Hematopoietic multipotent progenitor cell treated with erythropoietin and hydrocortisone succinate and interleukin-3 and kit ligand, for 8 days (in vitro differentiated cells): Measurements from ENCODE around the gene ELOA2.
"Not testable (repeated sequence)": the region's sequence is repeated elsewhere in the genome, so short reads cannot be mapped to it uniquely, and the experiment has no call there.

Experiments
- DNase-seq: peaks from one replicate; pipeline ENCODE4 v3.0.0-alpha.2; 2015

Gene ELOA2, protein sequence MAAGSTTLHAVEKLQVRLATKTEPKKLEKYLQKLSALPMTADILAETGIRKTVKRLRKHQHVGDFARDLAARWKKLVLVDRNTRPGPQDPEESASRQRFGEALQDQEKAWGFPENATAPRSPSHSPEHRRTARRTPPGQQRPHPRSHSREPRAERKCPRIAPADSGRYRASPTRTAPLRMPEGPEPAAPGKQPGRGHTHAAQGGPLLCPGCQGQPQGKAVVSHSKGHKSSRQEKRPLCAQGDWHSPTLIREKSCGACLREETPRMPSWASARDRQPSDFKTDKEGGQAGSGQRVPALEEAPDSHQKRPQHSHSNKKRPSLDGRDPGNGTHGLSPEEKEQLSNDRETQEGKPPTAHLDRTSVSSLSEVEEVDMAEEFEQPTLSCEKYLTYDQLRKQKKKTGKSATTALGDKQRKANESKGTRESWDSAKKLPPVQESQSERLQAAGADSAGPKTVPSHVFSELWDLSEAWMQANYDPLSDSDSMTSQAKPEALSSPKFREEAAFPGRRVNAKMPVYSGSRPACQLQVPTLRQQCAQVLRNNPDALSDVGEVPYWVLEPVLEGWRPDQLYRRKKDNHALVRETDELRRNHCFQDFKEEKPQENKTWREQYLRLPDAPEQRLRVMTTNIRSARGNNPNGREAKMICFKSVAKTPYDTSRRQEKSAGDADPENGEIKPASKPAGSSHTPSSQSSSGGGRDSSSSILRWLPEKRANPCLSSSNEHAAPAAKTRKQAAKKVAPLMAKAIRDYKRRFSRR

DNA sequence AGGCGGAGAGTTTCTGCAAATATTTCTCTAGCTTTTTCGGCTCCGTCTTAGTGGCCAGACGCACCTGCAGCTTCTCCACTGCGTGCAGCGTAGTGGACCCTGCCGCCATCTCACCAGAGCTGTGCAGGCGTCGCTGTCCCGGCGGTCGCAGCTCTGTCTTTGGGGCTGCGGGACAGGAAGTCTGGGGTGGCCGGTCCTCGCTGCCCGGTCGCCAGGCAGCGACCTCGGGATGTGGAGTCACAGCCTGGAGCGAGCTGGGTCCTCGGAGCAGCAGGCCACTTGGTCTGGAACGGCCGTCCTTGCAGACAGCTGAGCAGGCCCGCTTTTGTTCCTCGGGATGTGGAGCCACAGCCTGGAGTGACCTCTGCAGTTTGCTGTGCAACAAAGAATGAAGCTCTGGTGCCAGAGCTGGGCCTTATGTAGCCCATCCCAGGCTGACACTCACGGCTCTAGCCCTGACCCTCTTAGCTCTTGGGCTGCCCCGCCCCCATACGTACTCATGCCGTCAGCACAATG lies at the start of gene ELOA2:
Gene ELOA2 (minus strand): TSS at position 466 of the 516 bp plus-strand sequence. CDS start 357 bp downstream, at position 109.
- DNase-seq = no peak

DNA sequence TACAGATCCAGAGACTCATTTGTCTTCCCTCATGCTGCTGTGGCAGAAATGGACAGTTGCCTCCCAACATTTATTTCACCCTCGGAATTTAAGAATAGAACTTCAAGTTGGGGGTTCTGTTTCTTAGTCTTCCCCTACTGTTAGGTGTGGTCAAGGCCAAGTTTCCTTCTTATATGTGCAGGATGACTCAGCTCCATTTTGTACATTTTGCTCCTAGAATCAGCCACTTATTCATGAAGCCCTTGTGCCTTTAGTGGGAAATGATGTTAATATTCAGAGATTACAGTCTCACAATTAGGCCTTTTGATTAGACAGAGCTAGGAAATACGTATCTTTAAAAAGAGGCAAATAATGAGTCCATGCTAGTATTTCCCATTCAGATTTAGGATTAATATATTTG lies 46.2 kb upstream of the ELOA2 start:
- no peak for DNase-seq

DNA sequence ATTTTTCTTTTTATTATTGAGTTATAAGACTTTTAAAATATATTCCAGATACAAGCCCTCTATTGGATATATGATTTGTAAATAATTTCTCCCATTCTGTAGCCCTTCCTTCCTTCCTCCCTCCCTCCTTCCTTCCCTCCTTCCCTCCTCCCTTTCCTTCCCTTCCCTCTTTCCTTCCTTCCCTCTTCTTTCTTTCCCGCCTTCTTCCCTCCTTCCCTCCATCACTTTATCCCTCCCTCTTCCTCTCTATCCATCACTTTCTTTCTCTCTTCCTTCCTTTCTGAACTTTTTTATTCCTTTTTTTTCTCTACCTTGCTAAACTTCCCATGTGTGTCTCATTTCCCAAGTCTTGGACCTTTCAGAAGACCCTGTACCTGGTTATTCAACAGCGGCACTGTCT lies 45.5 kb upstream of the ELOA2 start:
- no peak for DNase-seq

DNA sequence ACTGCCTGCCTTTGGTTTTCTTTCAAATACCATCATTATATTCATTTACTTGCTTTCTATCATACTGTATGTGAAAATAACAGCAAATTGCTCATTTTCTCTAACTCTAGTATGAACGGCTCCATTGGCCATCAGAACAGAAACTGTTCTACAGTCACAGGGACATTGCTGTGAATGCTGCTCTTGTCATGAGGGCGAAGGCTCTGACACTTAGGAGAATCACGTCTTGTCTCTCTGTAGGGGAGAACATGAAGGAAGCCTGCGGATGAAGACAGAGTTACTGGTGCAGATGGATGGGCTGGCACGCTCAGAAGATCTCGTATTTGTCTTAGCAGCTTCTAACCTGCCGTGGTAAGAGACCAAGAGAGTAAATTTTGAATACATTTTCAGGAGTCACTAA lies 41.7 kb upstream of the ELOA2 start:
- DNase-seq = no peak

DNA sequence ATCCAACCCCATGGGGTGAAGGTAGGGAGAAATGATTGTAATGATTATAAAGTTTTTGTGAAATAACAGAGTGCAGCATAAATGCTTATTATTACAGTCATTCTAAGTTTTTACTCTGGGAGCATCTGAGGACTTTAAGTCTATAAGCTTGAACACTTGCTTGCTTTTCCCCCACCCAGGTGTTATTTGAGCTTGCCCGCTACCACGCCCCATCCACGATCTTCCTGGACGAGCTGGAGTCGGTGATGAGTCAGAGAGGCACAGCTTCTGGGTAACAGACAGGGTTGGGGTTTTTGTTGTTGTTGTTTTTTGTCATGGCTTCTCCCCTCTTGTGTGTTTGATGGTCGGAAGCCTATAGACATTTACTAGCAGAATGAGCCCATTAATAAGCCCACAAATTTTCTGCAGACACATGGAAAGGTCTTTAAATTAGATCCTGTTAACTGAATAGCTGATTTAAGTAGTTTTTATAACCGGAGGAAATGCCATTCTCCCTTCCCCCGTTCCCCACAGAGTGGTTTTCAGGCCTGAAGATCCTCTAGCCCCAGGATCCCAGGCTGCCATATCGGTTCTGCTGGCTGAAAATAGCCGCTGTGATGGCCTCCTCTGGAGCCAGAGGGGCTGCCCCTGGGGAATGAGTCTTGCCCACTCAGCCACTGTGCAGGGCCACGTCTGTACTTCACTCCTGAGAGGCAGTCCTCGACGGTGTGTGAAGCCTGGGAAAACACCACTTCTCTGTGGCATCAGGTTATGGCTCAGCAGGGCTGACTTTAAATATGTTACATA lies 39.9 kb upstream of the ELOA2 start:
- DNase-seq = no peak

DNA sequence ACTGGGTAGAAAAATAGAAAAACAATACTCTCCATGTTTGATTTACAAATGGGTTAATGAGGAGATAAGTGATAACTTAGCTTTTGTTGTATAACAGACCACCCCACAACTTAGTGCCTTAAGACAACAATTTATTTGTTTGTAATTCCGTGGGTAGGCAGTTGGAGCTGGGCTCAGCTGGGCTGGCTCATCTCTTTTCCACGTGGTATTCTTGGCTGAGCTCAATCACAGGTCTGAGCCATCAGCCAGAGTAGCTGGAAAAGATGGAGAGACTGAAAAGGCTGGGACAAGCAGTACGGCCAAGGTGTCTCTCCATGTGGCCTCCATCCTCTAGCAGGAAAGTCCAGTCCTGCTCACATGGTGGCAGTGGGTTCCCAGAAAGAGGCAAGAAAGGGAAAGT lies 32.2 kb upstream of the ELOA2 start:
- no peak for DNase-seq

DNA sequence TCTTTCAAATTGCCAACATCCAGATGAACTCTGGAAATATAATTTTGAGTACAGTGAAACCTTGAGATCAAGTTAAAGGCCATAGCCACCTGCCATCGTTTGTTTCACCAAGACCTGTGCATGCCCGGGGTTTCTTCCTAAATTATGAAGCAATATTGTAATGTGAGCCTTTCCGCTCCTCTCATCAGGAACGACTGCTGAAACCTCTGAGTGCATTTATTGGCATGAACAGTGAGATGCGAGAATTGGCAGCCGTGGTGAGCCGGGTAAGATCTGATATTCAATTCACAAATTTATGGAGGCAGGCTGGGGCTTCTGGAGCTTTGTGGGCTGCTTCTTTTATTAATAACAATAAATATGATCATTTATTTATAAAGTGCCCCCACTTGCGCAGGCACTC lies 27.7 kb upstream of the ELOA2 start:
- no peak for DNase-seq

DNA sequence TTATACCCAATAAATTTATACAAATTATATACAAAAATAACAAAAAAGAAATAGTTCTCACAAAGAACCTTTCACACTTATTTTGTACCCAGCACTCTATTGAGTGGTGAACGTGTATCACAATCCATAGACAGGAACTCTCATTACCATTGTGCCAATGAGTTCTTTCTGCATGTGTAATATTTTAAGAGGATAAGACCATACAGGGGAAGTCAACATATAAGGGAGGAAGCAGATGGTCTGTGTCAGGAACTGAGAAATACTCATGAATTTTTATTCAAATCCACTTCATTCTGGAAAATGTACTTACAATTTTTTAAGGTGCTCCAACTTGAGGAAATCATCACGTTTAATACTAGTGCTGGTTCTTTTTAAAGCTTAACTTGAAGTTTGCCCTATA lies 27.1 kb upstream of the ELOA2 start:
- DNase-seq = no peak

DNA sequence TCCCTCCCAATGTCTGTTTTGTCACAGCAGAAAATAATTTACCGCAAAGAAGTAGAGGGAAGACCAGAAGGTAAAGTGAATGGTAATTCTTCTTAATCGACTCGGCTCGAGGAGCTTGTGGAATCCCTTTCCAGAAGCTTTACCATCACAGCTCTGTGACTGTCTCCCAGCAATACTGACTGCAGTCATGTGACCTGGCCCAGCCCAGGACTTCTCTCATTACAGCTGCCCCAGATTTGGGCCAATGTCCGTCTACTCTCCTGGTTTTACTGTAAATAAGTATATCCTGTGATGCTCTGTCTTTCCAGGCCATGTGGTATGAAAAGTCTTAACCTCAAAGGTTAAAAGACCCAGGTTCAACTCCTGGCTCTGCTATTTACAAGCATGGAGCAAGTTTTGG lies 18.9 kb upstream of the ELOA2 start:
- DNase-seq = no peak

DNA sequence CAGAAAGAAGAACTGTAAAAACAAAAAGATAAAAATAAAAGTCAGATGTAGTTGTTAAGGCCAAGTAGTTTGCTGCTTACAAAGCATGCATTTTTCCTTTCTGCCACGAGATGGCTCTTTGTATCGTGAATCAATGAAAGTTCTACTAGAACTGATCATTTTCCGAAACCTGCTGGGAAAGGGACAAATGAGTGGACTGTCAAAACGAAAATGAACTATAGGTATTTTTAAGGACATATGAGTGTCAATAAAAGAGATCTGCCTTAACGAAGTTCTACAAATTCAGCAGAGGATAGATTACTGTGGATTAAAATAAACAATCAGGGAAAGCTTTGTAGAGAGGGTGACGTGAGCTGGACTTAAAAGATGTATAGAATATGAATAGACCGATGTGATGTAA lies 15.0 kb upstream of the ELOA2 start:
- peak; percentile 54 for DNase-seq

DNA sequence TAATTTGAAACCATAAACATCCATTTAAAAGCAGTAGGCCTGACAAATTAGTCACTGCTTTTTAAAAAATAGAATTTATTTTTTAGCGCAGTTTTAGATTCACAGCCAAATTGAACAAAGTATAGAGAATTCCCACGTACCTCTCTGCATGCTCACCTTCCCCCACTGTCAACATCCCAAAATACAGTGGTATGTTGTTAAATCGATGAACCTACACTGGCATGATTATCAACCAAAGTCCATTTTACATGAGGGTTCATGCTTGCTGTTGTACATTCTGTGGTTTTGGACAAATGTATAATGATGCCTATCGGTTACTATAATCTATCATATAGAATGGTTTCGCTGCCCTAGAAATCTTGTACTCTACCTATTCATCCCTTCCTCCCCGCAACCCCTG lies 5.6 kb upstream of the ELOA2 start:
- no peak for DNase-seq

DNA sequence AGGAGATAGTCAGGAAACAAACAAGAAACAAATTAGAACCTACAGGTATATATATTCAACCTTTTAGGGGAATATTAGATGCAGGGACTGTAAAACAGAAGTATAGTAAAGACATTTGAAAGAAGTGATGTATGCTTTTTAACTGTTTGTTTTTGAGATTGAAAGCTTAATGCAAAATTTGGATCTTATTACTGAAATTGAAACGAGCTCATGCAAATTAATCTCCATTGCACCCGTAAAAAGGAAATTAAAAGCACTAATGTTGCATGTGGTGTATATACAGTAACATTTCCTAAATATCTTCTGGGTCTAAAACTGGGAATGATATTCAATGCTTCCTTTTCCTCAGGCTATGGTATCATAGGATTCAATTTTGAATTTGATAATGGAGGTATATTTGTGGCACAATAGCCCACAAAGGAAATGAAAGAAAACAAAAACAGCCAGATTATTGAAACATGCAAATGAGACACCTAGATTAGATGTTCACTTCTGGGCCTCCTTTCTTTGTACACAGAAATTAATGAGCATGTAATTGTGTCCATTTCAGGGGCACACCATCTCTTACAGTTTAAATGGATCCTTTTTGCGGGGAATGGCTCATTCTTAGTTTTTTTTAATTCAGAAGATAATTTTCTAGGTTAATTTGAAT lies 1.6 kb upstream of the ELOA2 start:
- no peak for DNase-seq

DNA sequence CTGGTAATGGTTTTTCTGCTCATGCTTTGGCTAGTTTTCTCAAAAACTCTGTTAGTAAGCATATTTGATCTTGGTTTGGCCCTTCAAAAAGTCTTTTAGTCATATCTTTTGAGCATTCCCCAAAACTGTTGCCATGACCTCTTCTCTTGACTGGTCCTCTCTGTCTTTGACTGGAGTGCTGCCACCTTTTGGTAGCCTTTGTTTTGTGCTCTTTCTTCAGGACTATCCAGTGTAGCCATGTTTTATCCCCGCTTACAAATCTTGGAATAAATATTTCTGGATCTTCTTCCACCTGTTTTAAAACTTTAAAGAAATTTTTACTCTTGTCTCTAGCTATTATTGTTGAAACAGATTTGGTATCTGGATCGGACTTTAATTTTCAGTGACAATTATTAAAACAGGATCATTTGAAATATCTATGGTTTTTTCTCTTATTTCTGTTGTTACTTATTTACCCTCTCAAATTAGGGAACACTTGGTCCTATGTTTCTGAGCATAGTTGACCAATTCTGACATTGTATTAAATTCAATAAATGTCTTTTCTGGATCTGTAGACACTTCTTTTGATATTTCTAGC lies 965 bp upstream of the ELOA2 start:
- peak; percentile 35 for DNase-seq

DNA sequence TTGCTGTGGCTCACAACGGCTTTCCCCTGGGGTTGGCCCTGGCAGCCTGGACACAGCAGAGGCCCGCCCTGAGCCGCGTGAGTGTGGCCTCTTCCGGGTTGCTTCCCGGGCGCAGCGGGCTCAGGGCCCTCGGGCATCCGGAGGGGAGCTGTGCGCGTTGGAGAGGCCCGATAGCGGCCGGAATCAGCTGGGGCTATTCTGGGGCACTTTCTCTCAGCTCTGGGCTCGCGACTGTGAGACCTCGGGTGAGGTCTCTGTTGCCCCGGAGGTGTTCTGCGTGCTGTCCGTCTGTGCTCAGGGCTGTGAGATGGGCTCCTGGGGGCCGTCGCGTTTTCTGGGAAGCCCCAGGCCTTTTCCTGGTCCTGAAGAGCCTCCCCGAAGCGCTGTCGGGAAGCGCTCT lies 830 bp downstream of the ELOA2 start:
- DNase-seq = not testable (repeated sequence)

DNA sequence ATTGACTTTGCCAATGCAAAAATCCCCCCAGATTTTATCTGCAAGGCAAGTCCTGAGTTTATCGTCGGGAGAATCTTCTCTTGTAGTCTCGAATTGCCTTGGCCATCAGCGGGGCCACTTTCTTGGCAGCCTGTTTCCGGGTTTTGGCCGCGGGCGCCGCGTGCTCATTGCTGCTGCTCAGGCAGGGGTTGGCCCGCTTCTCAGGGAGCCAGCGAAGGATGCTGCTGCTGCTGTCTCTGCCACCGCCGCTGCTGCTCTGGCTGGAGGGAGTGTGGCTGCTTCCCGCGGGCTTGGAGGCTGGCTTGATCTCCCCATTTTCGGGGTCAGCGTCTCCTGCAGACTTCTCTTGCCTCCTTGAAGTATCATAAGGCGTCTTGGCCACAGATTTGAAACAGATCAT lies 2.5 kb downstream of the ELOA2 start:
- no peak for DNase-seq

DNA sequence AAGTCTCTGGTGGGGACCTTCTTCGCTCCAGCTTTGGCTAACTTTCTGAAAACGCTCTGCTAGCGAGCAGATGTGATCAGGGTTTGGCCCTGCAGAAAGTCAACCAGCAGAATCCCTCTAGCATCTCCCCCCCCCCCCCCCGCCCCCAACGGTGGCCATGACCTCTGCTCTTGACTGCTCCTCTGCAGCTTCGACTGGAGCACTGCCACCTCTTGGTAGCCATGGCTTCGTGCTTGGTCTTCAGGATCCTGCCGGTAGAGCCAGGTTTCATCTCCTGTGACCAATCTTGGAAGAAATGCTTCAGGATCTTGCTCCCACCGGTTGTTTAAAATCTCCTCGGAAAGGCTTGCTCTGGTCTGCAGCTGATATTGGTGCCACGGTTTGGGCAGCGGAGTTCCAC lies 4.5 kb downstream of the ELOA2 start:
- not testable (repeated sequence) for DNase-seq

DNA sequence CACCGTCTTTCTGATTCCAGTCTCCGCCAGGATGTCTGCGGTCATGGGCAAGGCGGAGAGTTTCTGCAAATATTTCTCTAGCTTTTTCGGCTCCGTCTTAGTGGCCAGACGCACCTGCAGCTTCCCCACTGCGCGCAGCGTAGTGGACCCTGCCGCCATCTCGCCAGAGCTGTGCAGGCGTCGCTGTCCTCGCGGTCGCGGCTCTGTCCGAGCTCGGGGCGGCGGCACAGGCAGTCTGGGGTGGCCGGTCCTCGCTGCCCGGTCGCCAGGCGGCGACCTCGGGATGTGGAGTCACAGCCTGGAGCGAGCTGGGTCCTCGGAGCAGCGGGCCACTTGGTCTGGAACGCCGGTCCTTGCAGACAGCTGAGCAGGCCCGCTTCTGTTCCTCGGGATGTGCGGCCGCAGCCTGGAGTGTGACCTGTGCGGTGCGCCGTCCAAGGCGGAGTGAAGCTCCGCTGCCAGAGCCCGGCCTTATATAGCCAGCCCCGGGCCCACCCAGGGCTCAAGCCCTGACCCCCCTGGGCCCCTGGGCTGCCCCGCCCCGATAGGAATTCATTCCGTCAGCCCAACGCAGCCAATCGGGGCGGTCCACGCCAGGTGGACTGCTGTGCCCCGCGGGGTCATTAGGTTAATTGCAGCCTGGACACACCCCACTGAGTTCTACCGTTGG lies 5.6 kb downstream of the ELOA2 start:
- not testable (repeated sequence) for DNase-seq

DNA sequence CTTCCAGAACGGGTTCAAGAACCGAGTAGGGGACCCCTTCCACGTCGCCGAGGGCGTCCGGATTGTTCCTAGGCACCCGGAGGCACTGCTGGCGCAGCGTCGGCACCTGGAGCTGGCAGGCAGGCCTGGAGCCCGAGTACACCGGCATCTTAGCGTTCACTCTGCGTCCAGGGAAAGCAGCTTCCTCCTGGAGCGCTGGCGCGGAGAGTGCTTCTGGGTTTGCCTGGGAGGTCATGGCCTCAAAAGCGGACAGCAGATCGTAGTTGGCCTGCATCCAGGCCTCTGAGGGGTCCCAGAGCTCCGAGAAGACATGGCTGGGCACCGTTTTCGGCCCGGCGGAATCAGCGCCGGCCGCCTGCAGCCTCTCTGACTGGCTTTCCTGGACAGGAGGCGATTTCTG lies 6.7 kb downstream of the ELOA2 start:
- not testable (repeated sequence) for DNase-seq

DNA sequence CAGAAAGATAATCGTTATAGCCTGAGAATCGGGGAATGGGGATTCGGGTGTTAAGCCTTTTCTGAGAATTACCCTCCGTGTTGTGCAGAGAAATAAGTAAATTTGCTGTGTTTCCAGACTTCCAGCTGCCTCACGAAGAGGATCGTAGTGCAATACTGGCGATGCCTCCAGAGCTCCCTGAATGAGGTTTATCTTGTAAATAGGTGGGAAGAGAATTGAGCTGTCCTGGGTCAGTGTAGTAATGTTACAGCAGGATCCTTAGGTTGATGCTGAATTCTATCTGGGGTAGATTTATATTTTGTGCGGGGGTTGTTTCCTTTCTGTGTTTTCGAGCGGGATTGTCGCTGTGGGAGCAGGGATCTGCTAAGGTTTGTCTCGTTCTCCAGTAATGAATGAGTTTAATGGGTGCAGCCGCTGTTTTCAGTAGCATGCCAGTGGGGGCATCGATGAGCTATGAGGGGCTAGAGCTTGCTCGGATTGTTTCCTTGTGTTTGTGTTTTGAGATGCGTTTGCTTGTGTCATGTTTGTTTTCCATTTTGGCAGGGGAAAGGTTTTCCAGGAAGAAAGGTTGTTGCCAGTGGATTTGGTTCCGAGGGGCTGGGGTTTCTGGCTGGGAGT lies 9.8 kb downstream of the ELOA2 start:
- not testable (repeated sequence) for DNase-seq

DNA sequence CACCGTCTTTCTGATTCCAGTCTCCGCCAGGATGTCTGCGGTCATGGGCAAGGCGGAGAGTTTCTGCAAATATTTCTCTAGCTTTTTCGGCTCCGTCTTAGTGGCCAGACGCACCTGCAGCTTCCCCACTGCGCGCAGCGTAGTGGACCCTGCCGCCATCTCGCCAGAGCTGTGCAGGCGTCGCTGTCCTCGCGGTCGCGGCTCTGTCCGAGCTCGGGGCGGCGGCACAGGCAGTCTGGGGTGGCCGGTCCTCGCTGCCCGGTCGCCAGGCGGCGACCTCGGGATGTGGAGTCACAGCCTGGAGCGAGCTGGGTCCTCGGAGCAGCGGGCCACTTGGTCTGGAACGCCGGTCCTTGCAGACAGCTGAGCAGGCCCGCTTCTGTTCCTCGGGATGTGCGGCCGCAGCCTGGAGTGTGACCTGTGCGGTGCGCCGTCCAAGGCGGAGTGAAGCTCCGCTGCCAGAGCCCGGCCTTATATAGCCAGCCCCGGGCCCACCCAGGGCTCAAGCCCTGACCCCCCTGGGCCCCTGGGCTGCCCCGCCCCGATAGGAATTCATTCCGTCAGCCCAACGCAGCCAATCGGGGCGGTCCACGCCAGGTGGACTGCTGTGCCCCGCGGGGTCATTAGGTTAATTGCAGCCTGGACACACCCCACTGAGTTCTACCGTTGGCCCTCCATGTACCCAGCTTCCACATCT lies 11.5 kb downstream of the ELOA2 start:
- DNase-seq = not testable (repeated sequence)

DNA sequence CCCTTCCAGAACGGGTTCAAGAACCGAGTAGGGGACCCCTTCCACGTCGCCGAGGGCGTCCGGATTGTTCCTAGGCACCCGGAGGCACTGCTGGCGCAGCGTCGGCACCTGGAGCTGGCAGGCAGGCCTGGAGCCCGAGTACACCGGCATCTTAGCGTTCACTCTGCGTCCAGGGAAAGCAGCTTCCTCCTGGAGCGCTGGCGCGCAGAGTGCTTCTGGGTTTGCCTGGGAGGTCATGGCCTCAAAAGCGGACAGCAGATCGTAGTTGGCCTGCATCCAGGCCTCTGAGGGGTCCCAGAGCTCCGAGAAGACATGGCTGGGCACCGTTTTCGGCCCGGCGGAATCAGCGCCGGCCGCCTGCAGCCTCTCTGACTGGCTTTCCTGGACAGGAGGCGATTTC lies 12.6 kb downstream of the ELOA2 start:
- DNase-seq = not testable (repeated sequence)
